GM19035 (cell line): ENCODE results near the gene ERG.

Experiments
- ATAC-seq: cut with Tn5 transposase; IDR thresholded peaks from one replicate; pipeline ENCODE4 v1.9.1; 2021; ENCODE audit not compliant: unreplicated experiment

The ERG gene

GRCh38 chr21:38337793-38338192 is 160.5 kb downstream of the ERG start:
- ATAC-seq = no peak

- ATAC-seq = no peak
These were observed 163.4 kb downstream of the ERG start for GRCh38 chr21:38334866-38335265.

GRCh38 chr21:38333301-38334272 is 164.7 kb downstream of the ERG start:
- ATAC-seq = no peak

- no peak for ATAC-seq
These were observed 167.6 kb downstream of the ERG start for GRCh38 chr21:38330666-38331065.
